Stimulated activated CD8-positive, alpha-beta memory T cell treated with anti-CD3 and anti-CD28 coated beads, Interleukin-7, amount 100 ng/mL, for 4 hours (primary cell): ENCODE measurements around the gene GPC2.

Experiments
- DNase-seq, 2 donors: peaks; one replicate each; pipeline ENCODE4 v3.0.0-alpha.2; 2020; ENCODE audit warnings: low read depth in 2 of 2

GPC2 gene

DNA sequence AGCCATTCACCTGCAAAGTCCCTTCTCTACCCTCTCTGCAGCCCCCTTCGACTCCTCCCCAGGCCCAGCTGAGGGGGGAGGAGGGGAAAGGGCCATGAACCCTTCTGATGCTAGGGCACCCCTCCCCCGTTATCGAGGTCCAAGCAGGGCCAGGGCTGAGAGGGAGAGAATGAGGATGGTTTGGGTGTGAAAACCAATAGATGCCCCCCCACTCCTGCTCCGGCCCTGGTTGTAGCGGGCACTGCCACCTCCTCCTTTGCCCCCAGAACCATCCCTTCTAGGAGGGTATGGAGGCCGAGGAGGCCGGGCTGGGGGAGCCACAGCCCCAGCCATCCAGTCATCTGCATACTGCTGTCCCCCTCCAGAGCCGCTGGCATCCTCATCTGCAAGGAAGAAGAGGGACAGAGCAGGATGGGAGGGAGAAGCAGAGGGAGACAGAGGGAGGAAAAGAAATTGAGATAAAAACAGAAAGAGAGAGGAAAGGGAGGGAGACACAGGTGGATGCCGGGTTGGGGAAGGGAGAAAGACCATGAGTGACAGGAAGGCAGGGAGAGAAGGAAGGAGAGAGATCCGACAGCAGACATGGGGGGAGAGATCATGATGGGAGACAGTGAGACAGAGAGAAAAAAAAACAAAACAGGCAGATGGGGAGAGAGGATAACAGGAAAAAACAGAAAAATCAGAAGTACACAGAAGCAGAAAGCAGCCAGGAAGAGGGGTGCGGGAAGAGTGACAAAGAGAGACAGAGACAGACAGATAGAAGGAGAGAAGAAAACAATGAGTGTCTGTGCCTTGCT, 6.9 kb downstream of the GPC2 start:
- DNase-seq, result no peak

DNA sequence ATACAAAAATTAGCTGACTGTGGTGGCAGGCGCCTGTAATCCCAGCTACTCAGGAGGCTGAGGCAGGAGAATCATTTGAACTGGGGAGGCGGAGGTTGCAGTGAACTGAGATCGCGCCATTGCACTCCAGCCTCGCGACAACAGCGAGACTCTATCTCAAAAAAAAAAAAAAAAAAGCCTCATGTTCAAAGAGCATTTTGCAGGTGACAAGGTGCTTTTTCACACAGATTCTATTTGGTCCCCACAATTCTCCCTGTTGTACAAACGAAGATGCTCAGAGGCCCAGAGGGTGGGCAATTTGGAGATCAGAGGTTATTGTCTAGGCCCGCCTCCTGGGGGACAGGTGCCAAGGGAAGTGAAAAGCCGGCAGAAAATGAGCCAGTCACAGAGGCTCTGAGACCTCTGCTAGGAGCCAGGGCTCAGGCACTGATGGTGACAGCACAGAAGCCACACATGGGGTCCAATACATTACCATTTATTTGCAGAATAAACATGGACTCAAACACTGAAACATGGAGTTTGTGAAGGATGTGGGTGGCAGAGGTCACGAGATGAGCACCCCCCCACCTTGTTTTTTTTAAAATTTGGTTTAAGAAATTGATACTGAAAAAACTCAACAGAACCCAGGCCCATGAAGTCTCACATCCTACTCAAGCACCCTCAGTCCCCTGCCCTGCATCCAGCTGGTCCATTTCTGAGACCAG, 7.9 kb downstream of the GPC2 start:
- no peak for DNase-seq

DNA sequence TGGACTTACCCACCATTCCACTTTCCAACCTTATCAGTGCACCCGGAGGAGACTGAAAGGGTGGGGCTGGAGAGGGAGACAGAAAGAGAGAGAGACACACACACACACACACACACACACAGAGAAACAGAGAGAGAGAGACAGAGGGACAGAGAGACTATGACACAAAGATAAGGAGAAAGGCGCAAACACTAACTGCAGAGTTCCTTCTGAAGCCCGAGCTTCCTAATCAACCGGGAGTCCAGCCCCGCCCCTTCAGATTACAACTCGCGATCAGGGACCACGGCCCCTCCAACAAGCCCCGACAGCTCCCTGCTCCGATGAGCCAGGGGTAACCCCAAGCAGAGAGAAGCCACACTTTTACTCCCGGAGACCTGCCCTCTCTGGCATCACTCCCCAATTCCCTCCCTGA, 9.3 kb downstream of the GPC2 start:
- DNase-seq, result no peak

DNA sequence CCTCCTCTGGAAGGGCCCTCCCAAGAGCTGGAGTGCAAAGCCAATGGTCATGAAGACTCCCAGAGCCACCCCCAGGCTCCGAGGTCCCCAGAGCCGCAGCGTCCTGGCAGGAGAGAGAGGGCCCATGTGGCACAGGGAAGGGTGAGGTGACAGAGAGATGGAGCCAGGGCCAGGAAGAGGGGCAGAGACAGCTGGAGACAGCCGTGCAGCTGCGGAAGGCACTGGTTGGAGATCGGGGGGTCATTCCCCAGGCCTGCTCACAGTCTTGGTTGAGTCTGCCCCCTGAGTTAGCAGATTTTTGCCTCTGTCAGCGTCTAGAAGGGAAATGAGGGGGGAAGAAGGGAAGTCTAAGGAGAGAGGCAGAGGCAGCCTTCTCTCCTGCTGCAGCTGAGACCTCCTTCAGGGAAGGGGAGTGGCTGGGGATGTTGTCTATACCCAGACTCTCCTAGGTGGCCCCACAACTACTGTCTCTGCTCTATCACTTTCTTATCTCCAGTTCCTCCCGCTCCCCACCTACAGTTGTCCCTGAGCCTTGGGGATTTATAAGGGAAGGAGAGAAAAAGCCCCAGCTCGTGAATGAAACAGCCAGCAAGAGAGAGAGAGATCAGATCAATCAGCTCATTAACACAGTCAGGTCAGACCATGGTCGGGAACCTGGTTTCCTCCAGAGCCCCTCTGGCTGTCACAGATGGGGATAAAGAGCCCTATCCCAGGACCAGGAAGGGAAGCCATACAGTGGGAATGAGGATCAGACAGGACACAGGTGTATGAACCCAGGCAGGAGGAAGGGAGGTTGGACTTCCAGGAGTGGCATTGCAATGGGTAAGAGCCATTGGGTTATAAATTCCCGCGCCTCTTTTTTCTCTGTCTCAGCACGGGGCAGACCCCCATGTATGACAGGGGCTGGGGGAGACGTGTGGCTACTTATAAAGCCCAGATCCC, 9.9 kb downstream of the GPC2 start:
- no peak for DNase-seq

DNA sequence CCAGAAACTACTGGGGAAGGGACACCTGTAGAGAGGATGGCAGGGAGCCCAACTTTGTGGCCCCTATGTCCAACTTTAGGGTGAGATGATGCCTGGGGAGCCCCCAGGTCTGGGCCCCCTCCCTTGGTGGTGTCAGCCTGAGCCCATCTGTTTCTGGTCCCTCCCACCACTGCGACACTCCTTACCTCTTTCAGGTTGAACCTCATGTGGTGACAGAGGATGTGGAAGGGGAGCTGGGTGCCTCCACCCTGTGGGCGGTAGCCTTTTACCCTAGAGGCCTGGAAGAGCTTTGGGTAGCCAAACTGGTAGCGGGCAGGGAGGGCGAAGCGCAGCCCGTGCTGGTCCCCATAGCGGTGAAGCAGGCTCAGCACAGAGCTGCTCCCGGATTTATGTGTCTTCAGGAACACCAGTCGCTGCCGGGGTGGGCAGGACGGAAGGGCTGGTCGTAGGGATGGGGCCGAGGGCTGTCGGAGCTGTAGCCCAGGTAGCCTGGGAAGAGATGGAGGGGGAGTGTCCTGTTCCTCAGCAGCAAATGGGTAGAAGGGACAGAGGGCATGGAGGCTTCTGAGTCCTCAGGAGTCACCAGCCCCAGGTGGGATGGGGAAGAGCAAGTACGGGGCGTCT, 10.8 kb downstream of the GPC2 start:
- DNase-seq, result no peak

DNA sequence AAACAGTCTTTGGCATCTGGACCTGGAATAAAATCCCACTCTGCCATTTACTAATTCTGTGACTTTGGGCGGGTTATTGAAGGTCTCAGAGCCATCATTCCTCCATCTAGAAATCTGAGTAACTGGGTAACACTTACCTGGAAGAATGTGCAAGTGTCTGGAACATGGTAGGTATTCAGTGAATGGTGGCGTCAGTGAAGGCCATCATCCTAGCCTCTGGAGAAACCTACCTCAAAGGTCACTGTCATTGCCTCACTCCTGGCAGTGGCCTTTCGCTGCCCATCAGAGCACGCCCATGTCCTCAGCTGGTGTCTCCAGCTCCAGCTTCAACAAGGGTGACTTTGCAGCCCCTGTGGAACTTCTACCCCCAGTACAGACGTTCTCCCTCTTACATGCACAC, 13.3 kb downstream of the GPC2 start:
- DNase-seq, result no peak

DNA sequence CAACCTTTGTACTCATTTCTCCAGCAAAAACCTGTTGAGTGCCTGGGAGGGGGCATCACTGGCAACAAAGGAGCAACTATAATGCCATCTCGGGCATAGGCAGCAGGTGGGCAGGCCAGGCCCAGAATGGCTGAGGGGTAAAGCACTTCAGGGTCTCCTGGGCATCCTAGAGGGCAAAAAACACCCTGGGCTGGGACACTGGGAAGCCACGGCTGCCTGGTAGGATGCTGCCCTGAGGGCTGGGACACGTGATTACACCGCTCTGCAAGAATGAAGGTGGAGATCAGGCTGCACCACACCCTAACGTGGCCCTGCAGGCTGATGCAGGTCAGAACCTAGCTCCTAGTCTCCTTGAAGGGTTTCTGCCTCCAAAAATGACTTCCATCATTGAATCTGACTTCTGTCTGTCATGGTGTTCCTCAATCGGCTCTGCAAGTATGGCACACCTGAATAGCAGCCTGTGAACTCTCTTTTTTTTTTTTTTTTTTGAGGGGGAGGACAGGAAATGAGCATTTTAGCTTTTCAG, 14.1 kb downstream of the GPC2 start:
- DNase-seq, result no peak

DNA sequence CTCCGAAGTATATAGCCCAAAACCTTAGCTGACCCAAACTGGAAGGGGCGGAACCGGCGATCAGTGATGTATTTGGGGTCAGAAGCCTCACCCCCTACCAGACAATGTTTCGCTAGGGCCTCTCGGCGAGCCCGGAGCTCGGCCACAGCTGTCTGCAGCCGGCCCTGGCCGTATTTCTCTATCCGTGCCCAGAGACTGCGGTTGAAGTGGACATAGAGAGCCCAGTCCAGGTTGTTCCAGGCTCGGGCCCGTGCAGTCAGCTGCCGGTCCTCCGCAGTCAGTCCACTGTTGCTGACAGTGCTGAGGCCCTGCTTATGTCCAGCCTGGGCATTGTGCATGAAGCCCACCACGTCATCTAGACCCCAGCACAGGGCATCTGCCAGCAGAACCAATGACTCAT, 17.1 kb downstream of the GPC2 start:
- no peak for DNase-seq

DNA sequence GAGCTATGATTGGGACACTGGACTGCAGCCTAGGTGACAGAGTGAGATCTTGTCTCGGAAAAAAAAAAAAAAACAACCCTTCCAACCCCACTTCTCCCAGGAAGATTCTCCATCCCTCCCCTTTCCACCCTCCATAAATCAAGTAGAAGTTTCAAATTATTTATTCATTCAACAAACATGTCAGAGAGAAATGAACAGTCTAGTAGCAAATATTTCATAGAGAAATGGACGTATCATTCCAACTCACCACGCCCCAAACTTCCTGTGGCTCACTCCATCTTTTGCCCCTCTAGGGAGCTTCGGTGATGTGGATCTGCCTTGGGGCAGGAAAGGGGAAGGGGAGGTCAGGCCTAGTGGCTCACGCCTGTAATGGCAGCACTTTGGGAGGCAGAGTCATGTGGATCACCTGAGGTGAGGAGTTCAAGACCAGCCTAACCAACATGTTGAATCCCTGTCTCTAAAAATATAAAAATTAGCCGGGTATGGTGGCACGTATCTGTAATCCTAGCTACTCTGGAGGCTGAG, 18.0 kb downstream of the GPC2 start:
- DNase-seq, result no peak

DNA sequence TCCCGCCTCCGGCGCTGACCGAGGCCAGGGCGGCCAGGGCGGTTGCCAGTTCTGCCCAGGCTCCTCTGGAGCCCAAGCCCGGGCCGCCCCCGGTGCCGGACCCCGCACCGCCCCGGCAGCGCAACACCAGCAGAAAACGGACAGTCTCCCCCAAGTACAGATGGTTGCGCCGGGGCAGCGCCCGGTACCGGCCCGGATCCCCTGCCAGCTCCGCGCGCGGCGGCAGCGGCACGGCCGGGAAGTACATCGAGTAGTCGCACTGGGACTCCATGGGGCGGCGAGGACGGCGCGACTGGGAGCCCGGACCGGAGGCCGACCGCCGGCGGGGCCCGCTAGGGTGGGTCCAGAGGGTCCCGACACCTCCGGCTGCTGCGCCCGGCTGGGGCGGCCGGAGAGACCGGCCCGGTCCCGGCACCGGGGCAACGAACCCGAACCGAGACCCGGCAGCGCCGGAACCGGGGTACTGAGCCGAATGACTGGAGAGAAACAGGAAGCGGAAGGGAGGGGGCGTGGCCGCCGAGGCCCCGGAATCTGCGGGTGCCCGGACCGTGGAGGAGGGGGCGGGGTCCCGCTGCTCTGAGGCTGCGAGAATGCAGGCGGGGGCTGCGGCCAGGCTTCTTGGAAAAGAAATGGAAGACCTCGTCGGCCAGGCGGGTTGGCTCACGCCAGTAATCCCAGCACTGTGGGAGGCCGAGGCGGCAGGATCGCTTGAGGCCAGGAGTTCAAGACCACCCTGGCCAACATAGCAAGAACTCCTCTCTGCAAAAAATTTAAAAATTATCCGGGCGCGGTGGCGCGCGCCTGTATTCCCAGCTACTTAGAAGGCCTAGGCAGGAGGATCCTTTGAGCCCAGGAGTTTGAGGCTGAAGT, 18.7 kb downstream of the GPC2 start, which contains the start of gene TRAPPC14:
TRAPPC14 (minus strand) TSS at position 495 of the 870 bp plus-strand sequence; CDS start at position 271, 224 bp downstream.
- DNase-seq, result peak; percentile 84 to 91

DNA sequence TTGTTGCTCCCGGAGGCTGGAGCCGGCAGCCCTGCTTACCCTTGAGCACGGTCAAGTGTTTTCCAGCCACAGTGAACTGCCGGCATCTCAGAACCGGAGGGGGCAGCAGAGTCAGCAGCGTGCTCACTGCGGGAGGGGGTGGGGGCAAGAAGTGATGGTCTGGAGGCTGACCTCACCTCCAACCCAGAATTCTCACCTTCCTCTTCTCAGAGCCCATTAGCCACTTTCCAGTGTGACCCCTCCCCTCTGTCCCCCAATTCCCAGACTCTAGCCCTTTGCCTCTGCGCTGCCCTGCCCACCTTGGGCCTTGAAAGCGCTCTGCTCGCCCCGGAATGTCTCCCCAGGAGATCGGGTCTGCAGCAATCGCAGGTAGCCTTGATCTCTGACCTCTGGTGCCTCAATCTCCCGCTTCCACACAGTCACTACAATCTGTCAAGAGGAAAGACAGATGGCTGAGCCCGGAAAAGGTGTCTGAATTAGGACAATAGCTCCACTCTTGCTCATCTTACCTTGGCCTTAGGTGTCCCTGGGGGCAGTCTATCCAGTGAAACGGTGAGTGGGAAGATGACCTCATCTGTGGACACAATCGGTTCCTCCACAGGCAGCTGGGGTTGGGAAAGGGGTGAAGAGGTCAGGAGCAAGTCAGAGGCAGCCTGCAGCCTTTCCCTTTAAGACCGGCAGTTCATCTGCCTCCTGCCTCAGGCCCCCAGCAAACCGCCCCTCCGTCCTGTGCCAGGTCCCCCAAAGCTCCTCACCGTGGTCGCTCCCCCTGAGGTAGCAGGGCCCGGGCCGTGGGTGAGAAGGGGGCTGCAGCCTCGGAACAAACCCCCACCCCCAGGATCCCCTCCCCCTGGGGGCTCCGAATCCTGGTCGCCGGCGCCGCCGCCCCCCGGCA, 19.6 kb downstream of the GPC2 start:
- DNase-seq, result no peak

DNA sequence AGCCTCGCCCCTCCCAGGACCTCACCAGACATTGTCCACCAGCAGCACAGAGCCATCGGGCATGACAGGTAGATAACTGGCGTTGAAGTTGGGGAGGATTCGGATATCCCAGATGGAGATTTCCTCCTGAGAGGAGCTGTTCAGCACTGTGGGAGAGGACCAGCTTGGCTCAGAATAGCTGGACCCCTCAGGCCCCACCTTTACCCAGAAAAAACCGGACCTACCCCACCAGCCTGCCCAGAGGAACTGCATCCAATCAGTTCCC, 20.2 kb downstream of the GPC2 start:
- no peak for DNase-seq

DNA sequence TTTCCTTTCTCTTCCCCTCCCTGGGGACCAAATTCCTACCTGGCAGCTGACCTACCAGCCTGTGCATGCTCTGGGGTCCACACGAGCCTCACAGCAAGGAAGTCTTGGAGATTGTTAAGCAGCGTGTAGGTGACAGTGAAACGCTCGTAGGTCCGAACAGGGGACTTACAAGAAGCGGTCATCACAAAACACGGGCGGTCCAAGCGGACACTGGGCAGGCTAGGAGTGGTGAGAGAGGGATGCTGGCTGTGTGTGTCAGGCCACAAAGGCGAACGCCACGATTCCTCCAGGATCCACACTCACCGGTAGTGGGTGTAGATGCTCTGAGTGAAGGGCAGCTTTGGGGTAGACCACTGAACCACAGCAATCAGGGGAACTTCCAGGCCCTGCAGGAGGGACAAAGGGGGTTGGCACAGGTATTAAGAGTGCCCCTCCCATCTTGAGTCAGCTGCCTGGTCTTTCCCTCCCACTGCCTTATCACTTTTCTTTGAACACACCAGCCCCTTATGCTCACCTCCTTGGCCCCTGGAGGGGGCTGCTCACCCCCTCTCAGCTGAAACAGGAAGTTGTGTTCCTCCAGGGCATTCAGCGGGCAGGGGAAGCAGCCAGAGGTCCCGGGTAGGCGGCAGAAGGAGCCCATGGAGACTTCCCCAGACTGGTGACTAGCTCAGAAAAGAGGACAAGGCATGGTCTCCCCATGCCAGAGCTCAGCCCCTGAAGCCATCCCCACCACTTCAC, 20.7 kb downstream of the GPC2 start:
- no peak for DNase-seq

DNA sequence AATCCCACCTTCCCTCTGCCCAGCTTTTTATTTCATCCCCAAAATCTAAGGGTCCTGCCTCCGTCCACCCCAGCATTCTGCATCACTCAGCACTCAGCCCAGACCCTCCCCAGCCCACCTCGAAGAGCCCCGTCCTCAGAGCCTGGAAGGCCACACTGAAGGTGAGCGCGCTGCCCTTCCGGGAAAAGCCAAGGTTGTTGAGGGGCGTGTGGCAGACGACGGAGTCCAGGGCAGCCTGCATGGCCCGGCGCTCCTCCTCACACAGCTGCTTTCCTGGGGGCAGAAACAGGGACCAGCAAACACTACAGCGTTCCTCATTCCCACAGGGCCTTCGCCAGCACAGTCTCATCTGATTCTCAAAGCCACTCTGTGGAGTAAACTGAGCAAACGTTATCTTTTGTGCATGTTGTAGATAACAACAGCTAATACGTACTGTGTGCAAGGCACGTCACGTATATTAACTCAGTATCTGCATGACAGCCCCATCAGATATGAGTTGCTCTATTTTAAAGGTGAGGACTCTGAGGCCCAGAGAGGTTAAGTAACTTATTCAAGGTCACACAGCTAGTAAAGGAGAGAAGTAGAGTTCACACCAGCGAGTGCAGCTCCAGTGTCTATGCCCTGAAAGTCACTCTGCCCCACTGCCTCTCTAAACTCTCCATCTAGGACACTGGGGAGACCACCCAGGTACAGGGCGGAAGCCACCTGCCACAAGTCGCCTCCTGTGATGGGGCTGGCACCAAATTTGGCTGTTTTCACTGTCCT, 21.4 kb downstream of the GPC2 start:
- DNase-seq, result no peak

DNA sequence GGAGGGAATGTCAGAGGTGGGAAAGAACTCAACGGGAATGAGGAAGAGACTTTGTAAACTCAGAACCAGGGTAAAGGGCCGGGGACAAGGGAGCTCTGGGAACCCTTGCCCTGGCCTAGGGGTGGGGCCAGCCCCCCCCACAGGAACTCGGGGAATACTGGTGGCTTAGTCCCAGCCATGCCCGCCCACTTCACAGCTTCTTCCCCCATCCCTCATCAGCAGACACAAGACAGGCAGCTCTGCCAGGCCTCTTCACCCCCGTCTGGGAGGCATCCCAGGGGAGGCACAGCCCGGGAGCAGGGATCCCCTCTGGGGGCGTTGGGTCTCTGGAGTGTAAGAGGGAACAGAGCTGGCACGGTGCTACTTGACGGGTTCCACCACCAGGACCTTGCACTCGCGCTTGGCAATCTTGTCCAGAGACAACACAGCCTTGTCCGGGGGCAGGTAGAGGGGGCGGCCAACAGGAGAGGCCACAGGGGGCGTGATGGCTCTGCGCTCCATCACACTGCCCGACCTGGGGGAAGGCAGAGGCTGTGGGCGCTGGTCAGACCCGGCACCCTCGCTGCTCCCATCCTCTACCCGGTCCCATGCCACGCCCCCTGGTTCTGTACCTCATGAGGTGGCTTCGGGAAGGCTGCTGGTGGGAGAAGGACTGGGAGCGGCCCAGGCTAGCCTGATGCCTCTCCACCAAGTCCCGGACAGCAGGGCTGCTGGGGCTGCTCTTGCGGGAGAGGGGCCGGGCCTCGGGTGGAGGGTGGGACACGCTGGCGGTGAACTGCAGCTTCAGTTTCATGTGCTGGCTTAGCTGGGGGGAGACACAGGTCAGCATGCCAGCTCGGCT, 22.3 kb downstream of the GPC2 start:
- no peak for DNase-seq

DNA sequence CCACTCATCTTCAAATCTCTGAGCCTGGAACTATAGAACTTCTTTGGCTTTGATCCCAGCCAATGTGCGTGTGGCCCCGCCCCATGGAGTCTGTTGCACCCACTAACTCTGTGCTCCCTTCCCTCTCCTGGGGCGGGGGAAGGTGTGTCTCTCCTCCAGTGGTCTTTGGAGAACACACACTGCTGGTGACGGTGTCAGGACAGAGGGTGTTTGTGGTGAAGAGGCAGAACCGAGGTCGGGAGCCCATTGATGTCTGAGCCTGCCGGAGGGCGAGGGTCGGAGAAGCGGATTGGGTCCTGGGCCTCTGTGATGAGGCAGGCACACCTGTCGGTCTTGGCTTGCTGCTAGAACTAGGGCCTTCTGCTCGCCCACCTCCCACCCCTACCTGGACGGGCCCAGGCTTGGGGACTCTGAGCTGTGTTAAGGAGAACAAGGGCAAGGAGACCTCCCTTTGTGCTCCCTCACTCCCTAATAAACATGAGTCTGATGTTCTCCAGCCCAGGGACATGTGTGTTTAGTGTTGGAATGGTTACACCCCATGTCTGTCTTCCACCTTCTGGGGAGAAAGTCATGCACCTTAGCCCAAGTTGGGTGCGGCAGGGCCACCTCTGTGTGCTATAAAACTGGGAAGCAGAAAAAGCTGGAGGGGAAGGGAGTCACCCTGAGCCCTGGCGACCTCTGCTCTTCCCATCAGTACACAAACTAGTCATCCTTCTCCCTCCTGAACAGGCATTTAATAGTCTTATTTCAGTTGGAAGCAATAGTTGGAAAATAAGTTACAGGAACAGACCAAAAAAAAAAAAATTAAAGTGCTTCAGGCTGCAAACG, 23.3 kb downstream of the GPC2 start:
- DNase-seq, result no peak
